Chondrocyte (in vitro differentiated cells): ENCODE results near the gene PTPRK. TPM values are rescaled to one million over a fixed set of nuclear protein-coding genes. Genes with fewer than 3 reads are reported as not detected.

Source experiments
- DNase-seq: peaks from one replicate; pipeline ENCODE4 v3.0.0; 2021; ENCODE audit warnings: mixed read lengths, low spot score
- H3K27ac Mint-ChIP-seq: one replicate; pipeline ENCODE4 v1.8.0; 2021; ENCODE audit warnings: mild to moderate bottlenecking, moderate library complexity, mixed read lengths; ENCODE audit not compliant: unreplicated experiment
- H3K27me3 Mint-ChIP-seq: 2 replicates; pipeline ENCODE4 v1.8.0; 2021; ENCODE audit warnings: low read depth, mixed read lengths
- H3K36me3 Mint-ChIP-seq: 2 replicates; pipeline ENCODE4 v1.8.0; 2021; ENCODE audit warnings: low read depth, mixed read lengths
- H3K4me1 Mint-ChIP-seq: 2 replicates; pipeline ENCODE4 v1.8.0; 2021; ENCODE audit warnings: low read depth, mild to moderate bottlenecking, mixed read lengths
- H3K4me3 Mint-ChIP-seq: one replicate; pipeline ENCODE4 v1.8.0; 2021; ENCODE audit warnings: mild to moderate bottlenecking, moderate library complexity, mixed read lengths; ENCODE audit not compliant: unreplicated experiment
- H3K9me3 Mint-ChIP-seq: 2 replicates; pipeline ENCODE4 v1.8.0; 2021; ENCODE audit warnings: low read depth, mixed read lengths
- total RNA-seq: library from RNA; stranded (reverse); gene quantifications from 3 replicates; pipeline ENCODE4 v1.2.1, GENCODE V29; 2021
- TF ChIP-seq, protein P1 (sequence below): fragments of 200-600 bp; sonication (generic); IDR thresholded peaks from 2 replicates; pipeline ENCODE4 v1.5.0; 2021; ENCODE audit warnings: antibody characterized with exemption, mild to moderate bottlenecking, moderate library complexity

Gene PTPRK
- total RNA-seq, 1 donor from 2014 or later: 63.3 TPM

DNA sequence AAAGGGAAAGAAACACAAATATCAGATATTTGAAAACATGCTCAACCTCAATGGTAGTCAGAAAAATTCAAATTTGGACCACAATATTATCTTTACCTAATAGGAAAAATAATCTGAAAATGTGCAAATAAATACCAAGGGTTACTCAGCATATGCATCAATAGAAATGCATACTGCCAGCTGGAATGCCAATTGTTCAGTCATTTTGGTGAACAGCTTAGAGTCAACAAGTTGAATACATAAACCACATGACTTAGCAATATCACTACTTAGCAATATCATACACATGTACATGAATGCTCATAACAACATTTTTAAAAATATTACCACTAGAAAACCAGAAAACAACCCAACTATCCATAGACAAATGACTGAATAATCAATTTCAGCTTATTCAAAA lies 212.7 kb downstream of the PTPRK start:
- Mint-ChIP-seq H3K4me3 (no peak overlapping the region), H3K27ac (no peak overlapping the region), H3K4me1 (peaks cover 17% of the 10 kb centered on the region), H3K9me3 (no peaks in the 10 kb centered on the region), H3K36me3 (no peaks in the 10 kb centered on the region), H3K27me3 (no peaks in the 10 kb centered on the region)
- DNase-seq: no peak
- TF ChIP-seq, protein P1, sequence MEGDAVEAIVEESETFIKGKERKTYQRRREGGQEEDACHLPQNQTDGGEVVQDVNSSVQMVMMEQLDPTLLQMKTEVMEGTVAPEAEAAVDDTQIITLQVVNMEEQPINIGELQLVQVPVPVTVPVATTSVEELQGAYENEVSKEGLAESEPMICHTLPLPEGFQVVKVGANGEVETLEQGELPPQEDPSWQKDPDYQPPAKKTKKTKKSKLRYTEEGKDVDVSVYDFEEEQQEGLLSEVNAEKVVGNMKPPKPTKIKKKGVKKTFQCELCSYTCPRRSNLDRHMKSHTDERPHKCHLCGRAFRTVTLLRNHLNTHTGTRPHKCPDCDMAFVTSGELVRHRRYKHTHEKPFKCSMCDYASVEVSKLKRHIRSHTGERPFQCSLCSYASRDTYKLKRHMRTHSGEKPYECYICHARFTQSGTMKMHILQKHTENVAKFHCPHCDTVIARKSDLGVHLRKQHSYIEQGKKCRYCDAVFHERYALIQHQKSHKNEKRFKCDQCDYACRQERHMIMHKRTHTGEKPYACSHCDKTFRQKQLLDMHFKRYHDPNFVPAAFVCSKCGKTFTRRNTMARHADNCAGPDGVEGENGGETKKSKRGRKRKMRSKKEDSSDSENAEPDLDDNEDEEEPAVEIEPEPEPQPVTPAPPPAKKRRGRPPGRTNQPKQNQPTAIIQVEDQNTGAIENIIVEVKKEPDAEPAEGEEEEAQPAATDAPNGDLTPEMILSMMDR: no peak

DNA sequence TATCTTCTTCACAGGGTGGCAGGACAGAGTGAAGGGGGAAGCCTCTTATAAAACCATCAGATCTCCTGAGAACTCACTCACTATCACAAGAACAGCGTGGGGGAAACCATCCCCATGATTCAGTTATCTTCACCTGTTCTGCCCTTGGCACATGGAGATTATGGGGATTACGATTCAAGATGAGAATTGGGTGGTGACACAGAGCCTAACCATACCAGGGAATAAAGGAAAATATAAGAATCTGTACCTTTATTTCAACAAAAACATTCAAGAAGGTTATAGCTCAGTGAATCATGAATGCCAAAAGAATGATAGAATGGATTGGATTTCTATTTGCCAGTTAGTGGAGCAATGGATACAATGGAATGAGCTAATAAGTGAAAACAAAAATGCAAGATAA lies 214.4 kb downstream of the PTPRK start:
- DNase-seq: no peak
- Mint-ChIP-seq H3K4me1 (peaks cover 18% of the 10 kb centered on the region), H3K36me3 (no peaks in the 10 kb centered on the region), H3K9me3 (no peaks in the 10 kb centered on the region), H3K27ac (no peak overlapping the region), H3K4me3 (no peak overlapping the region), H3K27me3 (no peaks in the 10 kb centered on the region)
- TF ChIP-seq, protein P1: no peak

DNA sequence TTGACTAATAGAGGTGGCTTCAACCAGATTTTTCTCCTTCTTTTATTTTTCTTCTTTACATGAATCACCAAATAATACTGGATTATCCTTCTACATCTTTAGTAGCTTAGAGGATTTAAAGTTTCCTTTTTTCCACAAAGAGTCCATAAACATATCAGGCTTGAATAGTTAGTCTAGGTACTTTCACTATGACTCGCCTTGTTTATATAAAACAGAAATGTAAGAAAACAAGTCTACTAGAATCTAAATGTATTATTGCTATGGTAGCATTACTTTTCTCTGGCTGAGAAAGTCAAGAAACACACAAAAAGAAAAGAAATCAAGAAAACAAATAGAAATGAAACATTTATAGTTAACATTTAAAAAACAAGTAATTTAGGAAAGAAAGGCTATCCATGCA lies 215.2 kb downstream of the PTPRK start:
- TF ChIP-seq, protein P1: no peak
- no peaks in the 10 kb centered on the region for H3K36me3 Mint-ChIP-seq
- DNase-seq: no peak
- H3K4me3 Mint-ChIP-seq: no peak overlapping the region
- peaks cover 21% of the 10 kb centered on the region for H3K4me1 Mint-ChIP-seq
- peak overlapping the region; percentile 24 for H3K27ac Mint-ChIP-seq
- no peaks in the 10 kb centered on the region for H3K9me3 Mint-ChIP-seq
- H3K27me3 Mint-ChIP-seq: no peaks in the 10 kb centered on the region

DNA sequence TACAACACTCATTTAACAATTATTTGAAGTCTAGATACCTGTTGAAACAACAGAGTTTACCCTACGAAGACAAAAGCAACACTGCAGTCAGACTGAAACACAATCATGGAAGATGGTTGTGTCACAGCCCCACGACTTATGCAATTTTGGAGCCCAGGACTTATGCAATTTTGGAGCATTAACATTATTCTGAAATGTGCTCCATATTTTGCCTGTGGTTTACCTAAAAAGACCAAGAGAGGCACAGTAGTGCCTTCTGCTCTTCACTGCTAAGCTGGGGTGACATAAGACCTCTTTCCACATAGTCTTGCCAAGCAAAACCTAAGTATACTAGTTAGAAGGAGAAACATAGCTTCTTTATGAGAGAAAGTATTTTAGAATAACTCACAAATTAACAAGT lies 216.5 kb downstream of the PTPRK start:
- Mint-ChIP-seq H3K27me3 (no peaks in the 10 kb centered on the region), H3K27ac (no peak overlapping the region), H3K36me3 (no peaks in the 10 kb centered on the region), H3K4me1 (peaks cover 21% of the 10 kb centered on the region), H3K4me3 (no peak overlapping the region), H3K9me3 (peaks cover 4% of the 10 kb centered on the region)
- DNase-seq: no peak
- TF ChIP-seq, protein P1: no peak

DNA sequence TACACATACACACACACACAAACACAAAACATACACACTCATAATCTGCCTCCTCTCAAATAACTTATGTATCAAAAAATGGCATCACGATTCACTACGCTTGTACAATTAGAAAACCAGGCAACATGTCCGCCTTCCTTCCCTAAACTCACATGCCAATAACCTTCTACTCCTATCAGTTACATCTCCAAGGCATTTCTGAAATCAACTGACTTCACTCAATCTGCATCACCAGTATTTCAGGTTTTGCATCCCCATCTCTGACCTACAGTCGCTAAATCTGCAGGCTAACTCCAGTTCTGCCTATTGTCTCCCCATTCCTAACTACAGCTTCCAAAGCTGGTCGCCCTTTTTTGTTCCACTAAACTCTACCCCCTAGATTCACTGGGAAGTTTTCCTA lies 217.5 kb downstream of the PTPRK start:
- Mint-ChIP-seq H3K27me3 (no peaks in the 10 kb centered on the region), H3K4me1 (peaks cover 21% of the 10 kb centered on the region), H3K27ac (no peak overlapping the region), H3K9me3 (peaks cover 6% of the 10 kb centered on the region), H3K4me3 (no peak overlapping the region), H3K36me3 (no peaks in the 10 kb centered on the region)
- DNase-seq: no peak
- TF ChIP-seq, protein P1: no peak
